OCI-LY3 (cell line): ENCODE measurements around the gene KDM6A.
"Not testable (repeated sequence)": the region's sequence is repeated elsewhere in the genome, so short reads cannot be mapped to it uniquely, and the experiment has no call there.

ENCODE experiments used
- EZH2phosphoT487 ChIP-seq: fragments of 200-600 bp; shearing (Covaris generic); IDR thresholded peaks from 2 replicates; pipeline ENCODE4 v1.6.1; 2018; ENCODE audit warnings: antibody characterized with exemption, mixed run types, low read depth
- TF ChIP-seq, protein P1 (sequence below): fragments of 200-600, 300-600 bp; sonication (generic); IDR thresholded peaks from 2 replicates; pipeline ENCODE4 v1.5.1; 2014; ENCODE audit warnings: antibody characterized with exemption, low read length, low read depth

DNA sequence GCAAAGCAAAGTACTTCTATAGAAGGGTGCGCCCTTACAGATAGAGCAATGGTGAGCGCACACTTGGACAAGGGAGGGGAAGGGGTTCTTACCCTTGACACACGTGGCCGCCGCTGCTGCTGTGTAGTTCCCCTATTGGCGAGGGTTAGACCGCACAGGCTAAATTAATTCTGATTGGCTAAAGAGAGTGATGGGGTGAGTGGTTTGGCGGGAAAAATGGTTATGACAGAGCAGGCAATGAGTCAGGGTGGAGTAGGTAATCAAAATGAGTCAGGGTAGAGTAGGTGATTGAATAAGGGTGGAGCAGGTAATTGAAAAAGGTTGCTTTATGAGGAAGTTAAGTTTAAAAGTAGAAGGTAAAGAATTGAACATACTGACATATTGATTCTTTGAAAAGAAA lies 126.2 kb downstream of the KDM6A start:
- TF ChIP-seq, protein P1, sequence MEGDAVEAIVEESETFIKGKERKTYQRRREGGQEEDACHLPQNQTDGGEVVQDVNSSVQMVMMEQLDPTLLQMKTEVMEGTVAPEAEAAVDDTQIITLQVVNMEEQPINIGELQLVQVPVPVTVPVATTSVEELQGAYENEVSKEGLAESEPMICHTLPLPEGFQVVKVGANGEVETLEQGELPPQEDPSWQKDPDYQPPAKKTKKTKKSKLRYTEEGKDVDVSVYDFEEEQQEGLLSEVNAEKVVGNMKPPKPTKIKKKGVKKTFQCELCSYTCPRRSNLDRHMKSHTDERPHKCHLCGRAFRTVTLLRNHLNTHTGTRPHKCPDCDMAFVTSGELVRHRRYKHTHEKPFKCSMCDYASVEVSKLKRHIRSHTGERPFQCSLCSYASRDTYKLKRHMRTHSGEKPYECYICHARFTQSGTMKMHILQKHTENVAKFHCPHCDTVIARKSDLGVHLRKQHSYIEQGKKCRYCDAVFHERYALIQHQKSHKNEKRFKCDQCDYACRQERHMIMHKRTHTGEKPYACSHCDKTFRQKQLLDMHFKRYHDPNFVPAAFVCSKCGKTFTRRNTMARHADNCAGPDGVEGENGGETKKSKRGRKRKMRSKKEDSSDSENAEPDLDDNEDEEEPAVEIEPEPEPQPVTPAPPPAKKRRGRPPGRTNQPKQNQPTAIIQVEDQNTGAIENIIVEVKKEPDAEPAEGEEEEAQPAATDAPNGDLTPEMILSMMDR, result not testable (repeated sequence)
- TF ChIP-seq EZH2phosphoT487, result not testable (repeated sequence)
